CD4-positive, alpha-beta T cell treated with Interleukin-17A for 4 hours (primary cell): Measurements from ENCODE around the gene LPIN1.

Experiments
- DNase-seq: peaks from one replicate; pipeline ENCODE4 v3.0.0-alpha.2; 2020; ENCODE audit warnings: mixed read lengths

Gene LPIN1

GRCh38 chr2:11786191-11786590 is 39.8 kb downstream of the LPIN1 start:
- no peak for DNase-seq

GRCh38 chr2:11786592-11786991 is 40.2 kb downstream of the LPIN1 start:
- DNase-seq: no peak

GRCh38 chr2:11787991-11788390 is 41.6 kb downstream of the LPIN1 start:
- no peak for DNase-seq

DNA sequence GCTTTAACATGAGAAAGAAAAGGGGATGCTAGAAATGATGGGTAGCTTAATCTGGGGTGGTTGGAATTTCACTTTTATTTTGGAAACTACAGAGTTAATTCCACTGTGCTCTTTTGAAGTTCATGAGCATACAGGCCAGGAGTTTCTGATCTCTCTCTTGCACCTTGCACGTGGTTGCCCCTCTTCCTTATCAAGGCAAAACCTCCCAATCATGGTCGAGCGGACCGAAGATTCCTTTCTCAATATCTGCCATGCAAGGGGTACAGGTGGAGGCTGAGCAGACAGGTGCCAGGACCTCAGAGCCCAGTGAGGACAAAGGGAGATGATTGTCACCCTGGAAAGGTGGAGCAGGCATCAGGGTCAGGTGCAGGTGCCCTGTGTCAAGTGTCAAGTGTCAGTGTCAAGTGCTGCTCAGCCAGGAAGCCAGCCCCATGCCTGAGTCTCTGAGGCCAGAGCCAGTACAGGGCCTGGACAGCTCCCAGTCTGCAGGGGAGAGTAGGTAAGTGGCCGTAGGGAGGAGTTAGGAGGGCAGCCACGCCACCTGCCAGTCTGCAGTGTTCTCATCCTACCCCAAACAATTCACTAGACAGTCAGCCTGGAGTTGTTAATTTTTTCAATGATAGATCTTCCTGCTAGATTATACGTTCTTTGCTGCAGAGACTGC is 42.2 kb downstream of the LPIN1 start:
- DNase-seq: no peak

- DNase-seq: no peak
Observed at GRCh38 chr2:11789243-11789642, 42.8 kb downstream of the LPIN1 start.

GRCh38 chr2:11790228-11790627 is 43.8 kb downstream of the LPIN1 start:
- DNase-seq: no peak

- no peak for DNase-seq
Observed at GRCh38 chr2:11795590-11795989, 49.2 kb downstream of the LPIN1 start.

DNA sequence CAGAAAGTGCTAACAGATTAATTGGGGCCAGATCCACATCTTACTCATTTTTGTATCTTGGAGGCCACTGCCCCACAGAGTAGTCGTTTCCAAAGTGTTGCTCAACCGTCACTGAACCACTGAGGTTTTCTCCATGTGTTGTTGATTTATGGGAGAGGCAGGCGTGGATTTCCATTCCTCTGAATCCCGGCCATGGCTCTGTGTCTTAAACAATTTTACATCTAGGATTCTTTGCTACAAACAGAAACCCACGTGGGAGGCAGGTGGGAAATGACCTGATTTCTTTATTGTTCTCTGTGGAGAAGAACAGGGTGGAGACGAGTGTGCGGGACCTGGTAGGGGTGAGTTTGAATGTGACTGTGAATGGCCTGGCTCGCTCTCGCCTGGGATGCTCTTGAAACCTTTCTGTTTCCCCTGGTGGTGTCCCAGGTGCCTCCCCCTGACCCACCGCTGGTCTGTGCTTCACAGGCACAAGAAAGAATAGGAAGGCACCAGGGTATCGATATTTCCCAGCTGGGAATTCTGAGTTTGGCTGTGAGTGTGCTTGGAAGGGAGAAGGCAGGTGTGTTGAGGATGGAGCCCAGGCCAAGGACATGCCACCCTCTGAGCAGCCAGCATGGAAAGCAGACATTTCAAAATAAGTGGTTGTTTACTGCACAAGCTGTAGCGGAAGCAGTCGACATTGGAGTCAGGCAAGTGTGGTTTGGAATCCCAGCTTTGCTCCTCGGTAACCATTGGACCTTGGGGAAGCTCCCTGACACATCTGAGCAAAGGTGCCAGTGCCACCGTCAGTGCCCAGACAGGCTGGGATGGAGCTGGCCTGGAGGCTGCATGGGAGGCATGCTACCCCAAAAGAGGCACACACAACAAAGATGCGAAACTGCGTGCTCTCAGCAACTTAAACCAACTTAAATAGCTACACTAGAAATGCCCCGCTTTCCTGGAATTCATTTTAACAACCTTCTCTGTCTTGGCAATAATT is 50.0 kb downstream of the LPIN1 start:
- no peak for DNase-seq

DNA sequence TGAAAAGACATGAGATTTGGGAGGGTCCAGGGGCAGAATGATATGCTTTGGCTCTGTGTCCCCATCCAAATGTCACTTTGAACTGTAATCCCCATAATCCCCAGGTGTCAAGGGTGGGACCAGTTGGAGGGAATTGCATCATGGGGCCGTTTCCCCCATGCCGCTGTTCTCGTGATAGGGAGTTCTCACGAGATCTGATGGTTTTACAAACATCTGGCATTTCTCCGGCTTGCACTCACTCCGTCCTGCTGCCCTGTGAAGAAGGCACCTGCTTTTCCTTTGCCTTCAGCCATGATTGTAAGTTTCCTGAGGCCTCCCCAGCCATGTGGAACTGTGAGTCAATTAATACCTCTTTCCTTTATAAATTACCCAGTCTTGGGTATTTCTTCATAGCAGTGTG is 51.4 kb downstream of the LPIN1 start:
- no peak for DNase-seq

DNA sequence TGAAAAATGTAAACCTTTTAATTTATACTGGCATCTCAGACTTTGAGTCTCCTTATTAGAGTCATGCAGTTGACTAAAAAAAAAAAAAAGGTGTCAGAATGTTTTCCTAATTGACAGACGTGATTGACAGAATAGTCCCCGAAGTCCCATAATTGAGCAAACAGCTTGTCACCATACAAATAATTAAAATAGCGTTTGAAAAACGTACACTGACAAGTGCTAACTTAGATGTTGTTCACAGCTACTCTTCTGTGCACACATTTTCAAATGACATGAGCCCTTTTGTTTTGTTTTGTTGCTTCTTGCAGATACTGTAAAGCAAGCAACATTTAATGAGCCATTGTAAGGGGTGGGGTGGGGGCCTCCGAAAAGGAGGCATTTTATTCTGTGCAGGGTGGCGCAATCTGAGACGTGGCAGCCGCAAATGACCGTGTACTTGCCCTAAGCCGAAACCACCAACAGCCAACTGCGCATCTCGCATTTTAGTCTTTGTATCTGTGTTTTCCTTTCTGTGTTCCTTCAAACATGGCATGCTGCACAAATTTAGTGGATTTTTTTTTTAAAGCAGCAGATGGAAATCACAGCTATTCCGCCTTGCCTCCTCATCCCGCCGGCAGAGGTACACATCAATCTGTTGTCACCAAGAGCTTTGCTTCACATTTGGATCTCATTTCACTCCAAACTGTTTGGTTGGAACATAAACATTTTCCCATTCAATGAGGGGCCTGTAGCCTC is 52.4 kb downstream of the LPIN1 start:
- DNase-seq: no peak

DNA sequence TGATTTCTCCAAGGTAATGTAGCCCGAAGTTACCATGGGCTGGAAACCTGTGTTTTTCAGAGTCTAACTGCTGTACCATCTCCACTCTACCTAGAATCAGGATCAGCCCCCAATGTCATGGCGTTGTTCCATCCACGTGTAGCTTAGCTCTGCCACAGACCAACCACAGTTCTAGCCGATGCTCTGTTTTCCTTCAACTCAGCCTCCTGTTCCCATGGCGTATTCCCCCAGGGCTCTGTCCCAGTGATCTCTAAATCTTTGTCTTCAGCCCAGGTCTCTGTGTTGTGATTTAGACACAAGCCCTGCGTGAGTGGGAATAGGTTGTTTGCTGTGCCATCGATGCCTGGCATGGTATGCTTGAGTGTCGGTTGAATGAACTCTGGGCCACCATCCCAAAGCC is 53.4 kb downstream of the LPIN1 start:
- no peak for DNase-seq

DNA sequence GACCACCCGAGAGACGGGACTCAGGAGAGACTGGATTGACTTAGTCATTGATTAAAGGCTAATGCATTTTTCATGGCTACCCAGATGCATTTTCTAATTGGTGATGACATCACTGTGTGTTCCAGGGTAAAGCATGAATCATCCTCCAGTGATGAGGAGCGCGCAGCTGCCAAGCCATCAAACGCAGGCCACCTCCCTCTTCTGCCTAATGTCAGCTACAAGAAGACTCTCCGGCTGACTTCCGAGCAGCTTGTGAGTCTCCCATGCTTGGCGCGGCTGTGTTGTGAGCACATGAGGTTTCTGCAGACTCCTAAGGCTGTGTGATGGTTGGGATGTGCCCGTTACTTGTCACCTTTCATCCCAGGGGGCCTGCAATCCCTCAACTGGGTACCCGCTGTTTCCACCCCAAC is 56.4 kb downstream of the LPIN1 start:
- no peak for DNase-seq

- DNase-seq: no peak
Observed at GRCh38 chr2:11805024-11805423, 58.6 kb downstream of the LPIN1 start.

DNA sequence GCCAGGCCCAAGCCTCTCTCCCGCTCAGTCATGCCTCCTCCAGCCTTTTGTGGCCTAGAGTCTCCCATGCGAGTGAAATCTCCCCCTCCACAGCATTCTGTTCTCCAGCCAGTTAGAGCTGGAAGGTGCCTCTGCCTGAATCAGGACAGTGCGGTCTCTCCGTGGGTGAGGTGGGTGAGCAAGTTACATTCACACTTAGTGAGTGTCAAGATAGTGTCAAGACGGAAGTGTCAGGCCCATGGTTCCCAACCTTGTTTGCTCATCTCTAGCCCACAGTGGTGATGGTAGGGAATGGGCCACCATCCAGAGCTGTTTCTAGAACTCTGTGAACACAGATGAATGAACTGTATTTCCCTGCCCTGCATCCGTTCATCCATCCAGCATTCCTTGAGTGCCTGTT is 59.5 kb downstream of the LPIN1 start:
- DNase-seq: no peak

GRCh38 chr2:11807156-11808015 is 61.0 kb downstream of the LPIN1 start:
- DNase-seq: no peak

GRCh38 chr2:11808016-11808400 is 61.6 kb downstream of the LPIN1 start:
- DNase-seq: no peak

- no peak for DNase-seq
Observed at GRCh38 chr2:11809586-11810236, 63.3 kb downstream of the LPIN1 start.

GRCh38 chr2:11810237-11810977 is 64.0 kb downstream of the LPIN1 start:
- DNase-seq: no peak

- no peak for DNase-seq
Observed at GRCh38 chr2:11811036-11811654, 64.7 kb downstream of the LPIN1 start.

GRCh38 chr2:11812466-11813248 is 66.2 kb downstream of the LPIN1 start:
- DNase-seq: no peak
